NCI-H1092 (cell line): ENCODE results near the gene ASB16.
"Not testable (repeated sequence)": the region's sequence is repeated elsewhere in the genome, so short reads cannot be mapped to it uniquely, and the experiment has no call there.

Source experiments
- DNase-seq: peaks from one replicate; lab custom pipeline; 2025; lab: John Stamatoyannopoulos, UW

ASB16 gene

DNA sequence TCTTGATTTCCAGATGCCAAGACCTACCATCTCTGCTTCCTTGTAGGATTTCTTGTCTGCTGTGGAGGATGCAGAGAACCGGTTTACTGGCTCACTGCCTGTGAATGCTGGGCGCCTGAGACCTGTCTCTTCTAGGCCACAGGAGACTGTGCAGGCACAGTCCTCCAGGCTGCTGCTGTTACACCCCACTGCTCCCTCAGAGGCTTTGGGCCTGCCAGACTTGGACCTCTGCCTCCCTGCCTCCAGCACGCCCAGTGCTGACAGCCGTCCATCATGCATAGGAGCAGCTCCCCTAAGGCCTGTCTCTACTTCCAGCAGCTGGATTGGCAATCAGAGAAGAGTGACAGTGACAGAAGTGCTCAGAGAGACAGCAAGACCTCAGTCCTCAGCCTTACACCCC lies 22.7 kb upstream of the ASB16 start:
- DNase-seq = no peak

GRCh38 chr17:44149066-44149465 lies 21.4 kb upstream of the ASB16 start:
- DNase-seq = not testable (repeated sequence)

DNA sequence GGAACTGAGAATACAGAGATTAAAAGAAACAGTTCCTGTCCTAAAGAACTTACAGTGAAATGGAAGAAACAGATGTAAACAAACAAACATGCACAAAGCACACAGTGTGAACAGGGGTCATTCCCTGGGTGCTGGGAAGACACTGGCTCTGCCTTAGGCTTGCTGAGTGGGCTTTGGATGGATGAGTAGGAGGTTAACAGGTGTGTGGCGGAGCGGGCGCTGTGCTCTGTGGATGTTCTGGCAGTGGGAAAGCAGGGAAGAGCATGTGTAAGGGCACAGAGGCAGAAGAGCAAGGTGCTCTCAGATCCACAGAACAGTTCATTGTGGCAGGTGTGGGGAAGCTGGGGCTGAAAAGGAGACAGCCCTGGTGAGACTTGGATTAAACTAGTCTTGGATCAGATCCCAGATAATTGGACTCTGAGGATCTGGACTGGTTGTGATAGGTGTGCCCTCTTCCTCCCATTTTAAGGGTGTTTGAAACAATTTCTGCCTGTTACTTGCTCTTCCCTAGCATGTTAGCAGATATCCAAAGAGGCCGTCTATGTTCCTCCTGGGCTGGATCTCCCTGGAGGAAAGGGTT lies 20.7 kb upstream of the ASB16 start:
- DNase-seq = no peak

DNA sequence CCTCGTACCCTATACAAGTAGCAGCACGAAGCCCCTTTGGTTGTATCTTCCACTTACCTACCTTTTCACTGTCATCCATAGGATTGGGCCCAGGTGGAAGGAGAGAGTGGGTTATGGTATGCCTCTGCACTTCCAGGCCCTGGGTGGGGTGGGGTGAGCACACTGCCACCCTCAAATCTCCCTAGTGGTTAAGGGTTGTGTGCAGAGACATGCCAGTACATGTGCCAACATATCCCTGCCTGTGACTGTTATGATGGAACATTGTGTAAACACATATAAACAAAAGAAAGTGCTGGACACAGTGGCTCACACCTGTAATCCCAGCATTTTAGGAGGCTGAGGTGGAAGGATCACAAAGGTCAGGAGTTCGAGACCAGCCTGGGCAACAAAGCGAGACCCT lies 17.6 kb upstream of the ASB16 start:
- no peak for DNase-seq

GRCh38 chr17:44155488-44155887 lies 15.0 kb upstream of the ASB16 start:
- no peak for DNase-seq

GRCh38 chr17:44159519-44160210 lies 10.8 kb upstream of the ASB16 start:
- DNase-seq = no peak

DNA sequence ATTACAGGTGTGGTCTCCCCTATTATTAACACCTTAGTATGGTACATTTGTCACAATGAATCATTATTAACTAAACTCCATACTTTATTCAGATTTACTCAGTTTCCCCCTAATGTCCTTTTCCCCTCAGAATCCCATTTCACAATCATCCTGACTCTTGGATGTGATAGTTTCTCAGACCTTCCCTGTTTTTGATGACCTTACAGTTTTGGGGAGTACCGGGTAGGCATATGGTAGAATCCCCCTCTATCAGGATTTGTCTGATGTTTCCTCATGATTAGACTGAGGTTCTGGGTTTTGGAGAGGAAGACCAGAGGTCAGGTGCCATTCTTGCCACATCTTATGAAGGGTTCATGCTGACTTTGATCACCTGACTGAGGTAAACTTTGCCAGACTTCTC lies 6.0 kb upstream of the ASB16 start:
- no peak for DNase-seq

- DNase-seq = peak; percentile 70
Observed at GRCh38 chr17:44167181-44167861, 3.2 kb upstream of the ASB16 start.

- DNase-seq = no peak
Observed at GRCh38 chr17:44170135-44170498, 387 bp upstream of the ASB16 start.

GRCh38 chr17:44171931-44172455 lies 1.5 kb downstream of the ASB16 start:
- DNase-seq = no peak

GRCh38 chr17:44174427-44174826 lies 3.9 kb downstream of the ASB16 start:
- DNase-seq = no peak

DNA sequence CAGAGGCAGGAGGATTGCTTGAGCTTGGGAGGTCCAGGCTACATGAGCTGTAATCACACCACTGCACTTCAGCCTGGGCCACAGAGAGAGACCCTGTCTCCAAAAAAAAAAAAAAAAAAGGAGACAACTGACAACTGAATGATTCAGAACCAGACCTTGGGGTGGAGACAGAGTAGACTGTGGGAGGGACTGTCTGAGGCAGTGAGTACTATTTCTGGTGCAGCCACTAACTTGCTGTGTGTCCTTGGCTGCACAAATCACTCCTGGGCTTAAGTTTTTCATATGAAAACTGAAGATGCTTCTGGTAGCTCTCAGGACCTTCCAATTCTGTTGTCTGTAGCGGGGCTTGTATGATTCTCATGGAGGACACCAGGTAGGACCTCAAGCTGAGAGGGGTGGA lies 5.8 kb downstream of the ASB16 start:
- no peak for DNase-seq

- no peak for DNase-seq
Observed at GRCh38 chr17:44176671-44177501, 6.4 kb downstream of the ASB16 start.

DNA sequence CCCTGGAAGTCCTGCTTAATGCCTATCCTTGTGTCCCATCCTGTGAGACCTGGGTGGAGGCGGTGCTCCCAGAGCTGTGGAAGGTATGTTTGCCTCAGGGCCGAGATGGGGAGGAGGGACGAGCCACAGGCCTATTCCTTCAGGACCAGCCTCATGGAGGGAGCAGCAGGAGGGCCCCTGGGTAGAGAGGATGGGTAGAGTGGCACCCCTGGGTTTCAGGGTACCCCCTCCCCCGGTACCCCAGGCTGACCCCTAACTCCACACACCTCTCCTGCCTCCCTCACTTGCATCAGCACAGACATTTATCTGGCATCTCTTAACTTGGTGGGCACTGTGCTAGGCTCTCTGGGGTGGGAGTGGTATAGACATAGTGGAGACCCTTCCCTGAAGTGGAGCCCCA lies 7.1 kb downstream of the ASB16 start:
- DNase-seq = no peak

DNA sequence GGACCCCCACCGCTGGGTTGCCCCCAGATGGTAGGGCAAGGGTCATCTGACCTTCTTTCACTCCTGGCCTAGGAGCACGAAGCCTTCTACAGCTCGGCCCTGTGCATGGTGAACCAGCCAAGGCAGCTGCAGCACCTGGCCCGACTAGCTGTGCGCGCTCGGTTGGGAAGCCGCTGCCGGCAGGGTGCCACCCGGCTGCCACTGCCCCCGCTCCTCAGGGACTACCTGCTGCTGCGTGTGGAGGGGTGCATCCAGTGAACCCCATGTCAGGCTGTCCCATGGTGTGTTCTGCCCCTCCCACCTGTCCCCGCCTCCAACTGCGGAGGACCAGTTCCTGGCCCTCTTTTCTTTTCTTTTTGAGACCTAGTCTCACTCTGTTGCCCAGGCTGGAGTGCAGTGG lies 7.6 kb downstream of the ASB16 start:
- DNase-seq = no peak

- DNase-seq = no peak
Observed at GRCh38 chr17:44183024-44183423, 12.5 kb downstream of the ASB16 start.

- no peak for DNase-seq
Observed at GRCh38 chr17:44184212-44184810, 13.8 kb downstream of the ASB16 start.

GRCh38 chr17:44186307-44187130 lies 16.0 kb downstream of the ASB16 start, which contains the start of gene TMUB2:
Gene TMUB2 (plus strand): TSS chr17:44186972. CDS start chr17:44187709, 737 bp downstream.
- peak; percentile 99 for DNase-seq

- no peak for DNase-seq
Observed at GRCh38 chr17:44187131-44187899, 16.8 kb downstream of the ASB16 start.
